K562 (cell line): ENCODE data around the gene KRTAP9-3.

Experiments used
- ATF7 ChIP-seq: fragments of 450-650 bp; IDR thresholded peaks from 2 replicates; pipeline ENCODE4 v1.7.1; 2014; ENCODE audit warnings: mild to moderate bottlenecking, moderate library complexity
- CC2D1A ChIP-seq: fragments of 450-650 bp; IDR thresholded peaks from 2 replicates; pipeline ENCODE4 v1.6.1; 2017; ENCODE audit warnings: mild to moderate bottlenecking
- CTCF ChIP-seq, 3 experiments: IDR thresholded peaks in 2 of 3; conservative IDR thresholded peaks in 1 of 3; 2 replicates each; pipeline ENCODE4 v1.5.1; 2011 to 2012; ENCODE audit warnings: low read length in 3 of 3, mild to moderate bottlenecking in 3 of 3, control low read depth in 2 of 3, improper control_type of control experiment in 1 of 3, inconsistent platforms in 1 of 3, low read depth in 1 of 3, mixed read lengths in 1 of 3, moderate library complexity in 1 of 3; ENCODE audit not compliant: insufficient read depth in 2 of 3
- EZH2 ChIP-seq: IDR thresholded peaks from 2 replicates; pipeline ENCODE4 v1.6.1; 2012; ENCODE audit warnings: low read depth, mild to moderate bottlenecking, inconsistent platforms, low read length, borderline replicate concordance
- NR2C1 ChIP-seq, 2 experiments: fragments of 450-650 bp; IDR thresholded peaks; 2 replicates each; pipeline ENCODE4 v1.6.1; 2017; ENCODE audit warnings: mild to moderate bottlenecking in 2 of 2, antibody characterized with exemption in 1 of 2, inconsistent platforms in 1 of 2, missing compliant biosample characterization in 1 of 2, missing genetic modification characterization in 1 of 2
- NR2F6 ChIP-seq: fragments of 450-650 bp; formaldehyde crosslinking; IDR thresholded peaks from 2 replicates; pipeline ENCODE4 v1.4.0; 2020; ENCODE audit warnings: mild to moderate bottlenecking
- PCBP1 ChIP-seq: fragments of 200-400 bp; formaldehyde crosslinking; IDR thresholded peaks from 2 replicates; pipeline ENCODE4 v1.6.1; 2018; ENCODE audit warnings: mild to moderate bottlenecking, low read depth, low read length; ENCODE audit not compliant: poor library complexity, severe bottlenecking
- POLR2AphosphoS5 ChIP-seq: IDR thresholded peaks from 2 replicates; pipeline ENCODE4 v1.6.1; 2011; ENCODE audit warnings: mild to moderate bottlenecking, low read depth, low read length, moderate library complexity; ENCODE audit not compliant: control insufficient read depth, insufficient read depth
- POLR3A ChIP-seq: IDR thresholded peaks from 2 replicates; pipeline ENCODE4 v1.6.1; 2011; ENCODE audit warnings: borderline replicate concordance, mild to moderate bottlenecking, moderate library complexity; ENCODE audit not compliant: insufficient read length, insufficient read depth; ENCODE audit errors: extremely low read depth
- THRAP3 ChIP-seq: fragments of 450-650 bp; IDR thresholded peaks from 2 replicates; pipeline ENCODE4 v1.6.1; 2016; ENCODE audit warnings: mild to moderate bottlenecking, inconsistent platforms, borderline replicate concordance
- ZBTB33 ChIP-seq: sonication (generic); formaldehyde crosslinking; IDR thresholded peaks from 2 replicates; pipeline ENCODE4 v1.8.1; 2023; ENCODE audit warnings: mild to moderate bottlenecking, missing genetic modification reagents
- ZKSCAN1 ChIP-seq: fragments of 150-350 bp; IDR thresholded peaks from 2 replicates; pipeline ENCODE4 v1.6.1; 2016; ENCODE audit warnings: low read depth, low read length

GRCh38 chr17:41256291-41256685 is 24.0 kb downstream of the KRTAP9-3 start:
- TF ChIP-seq ZBTB33 (CRISPR knock-in tag) (no peak), ATF7 (no peak), EZH2 (no peak), CTCF (IDR thresholded peaks at IDR 0.05 in 2 of 3, conservative IDR thresholded peaks at IDR 0.05 in 1 of 3; ENCODE audit: insufficient read depth in 2 of 3, low read depth in 1 of 3, low read length in 3 of 3) (no peak), CC2D1A (no peak), NR2C1 (IDR thresholded peaks at IDR 0.05) (no peak), NR2C1 (tag; IDR thresholded peaks at IDR 0.05) (no peak), NR2F6 (CRISPR knock-in tag) (no peak), THRAP3 (no peak), PCBP1 (no peak), POLR3A (no peak), ZKSCAN1 (no peak), POLR2AphosphoS5 (no peak)
